Stimulated activated naive CD4-positive, alpha-beta T cell treated with Interleukin-2 at 50 U/mL for 16 hours (primary cell): ENCODE results near the gene OSBPL2.
A peak's percentile ranks its signal among the peaks of the same experiment; 100 is the strongest.

Experiments used
- DNase-seq: peaks from one replicate; lab custom pipeline; 2025; lab: John Stamatoyannopoulos, UW

OSBPL2 gene

DNA sequence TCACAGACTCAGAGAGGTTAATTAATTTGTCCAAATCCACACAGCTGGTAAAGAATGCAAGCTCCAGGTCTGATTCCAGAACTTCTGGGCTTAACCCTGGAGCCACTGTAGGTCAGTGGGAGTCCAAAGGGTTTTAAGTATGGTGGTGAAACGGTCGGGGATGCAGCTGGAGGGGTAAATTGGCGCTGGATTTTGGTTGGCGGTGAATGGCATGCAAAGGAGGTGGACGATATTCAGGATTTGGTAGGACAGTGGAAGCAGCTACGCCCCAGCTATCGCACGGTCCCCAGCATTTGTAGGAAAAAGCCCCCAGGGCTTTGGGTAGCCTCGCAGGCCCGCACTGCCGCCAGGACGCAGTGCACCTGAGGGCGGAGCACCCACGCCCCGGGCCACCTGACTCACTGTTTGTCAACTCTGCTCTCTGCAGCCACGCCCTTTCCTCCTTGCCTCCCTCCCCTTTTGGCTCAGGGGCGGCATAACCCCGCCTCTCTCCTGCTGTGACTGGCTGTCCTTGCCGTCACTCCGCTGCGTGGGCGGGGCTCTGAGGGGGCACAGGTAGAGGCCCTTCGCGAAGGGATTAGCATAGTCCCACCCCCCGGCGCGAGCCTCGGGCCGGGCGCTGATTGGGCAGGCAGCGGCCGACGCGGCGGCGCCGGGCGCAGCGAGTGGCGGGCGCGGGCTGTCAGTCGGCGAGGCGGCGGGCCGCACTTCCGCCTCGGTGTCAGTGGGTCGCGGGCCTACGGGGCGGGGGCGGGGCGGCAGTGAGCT is at the start of gene OSBPL2:
OSBPL2 (plus strand) TSS at position 721 of the 768 bp plus-strand sequence. CDS start 17,664 bp downstream, outside the sequence.
- peak; percentile 100 for DNase-seq

DNA sequence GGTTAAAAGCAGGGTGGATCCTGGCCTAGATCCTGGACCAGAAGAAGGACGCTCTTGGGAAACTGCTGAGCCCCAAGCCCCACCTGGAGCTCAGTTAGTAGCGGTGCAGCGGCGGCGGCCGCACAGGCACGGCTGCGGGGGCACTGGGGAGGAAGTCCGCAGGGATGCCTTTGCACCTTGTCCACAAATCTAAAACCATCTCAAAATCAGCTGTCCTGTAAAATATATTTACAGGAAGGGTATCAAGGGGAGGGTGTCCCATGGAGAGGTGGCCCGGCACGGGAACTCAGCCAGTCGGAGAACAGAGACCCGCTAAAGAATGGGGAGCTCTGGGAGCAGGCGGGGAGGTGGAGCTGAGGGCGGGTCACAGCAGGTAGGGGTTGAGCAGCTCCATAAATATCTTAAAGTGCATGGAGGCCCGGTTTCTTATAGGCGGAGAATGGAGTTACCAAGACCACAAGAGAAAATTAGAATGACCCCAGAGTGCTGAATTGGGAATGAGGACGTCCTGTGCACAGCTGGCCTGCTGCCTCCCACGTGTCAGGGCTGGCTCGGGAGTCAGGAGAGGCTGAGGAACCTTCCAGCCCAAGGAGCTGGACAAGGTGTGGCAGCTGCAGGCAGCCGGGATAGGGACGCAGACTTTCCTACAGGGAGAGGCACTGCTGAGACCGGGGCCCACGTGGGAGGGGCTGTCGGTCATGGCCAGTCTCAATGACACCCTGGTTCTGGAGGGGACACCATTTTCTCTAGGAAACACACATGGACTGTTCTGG is 47.5 kb upstream of the OSBPL2 start:
- no peak for DNase-seq

DNA sequence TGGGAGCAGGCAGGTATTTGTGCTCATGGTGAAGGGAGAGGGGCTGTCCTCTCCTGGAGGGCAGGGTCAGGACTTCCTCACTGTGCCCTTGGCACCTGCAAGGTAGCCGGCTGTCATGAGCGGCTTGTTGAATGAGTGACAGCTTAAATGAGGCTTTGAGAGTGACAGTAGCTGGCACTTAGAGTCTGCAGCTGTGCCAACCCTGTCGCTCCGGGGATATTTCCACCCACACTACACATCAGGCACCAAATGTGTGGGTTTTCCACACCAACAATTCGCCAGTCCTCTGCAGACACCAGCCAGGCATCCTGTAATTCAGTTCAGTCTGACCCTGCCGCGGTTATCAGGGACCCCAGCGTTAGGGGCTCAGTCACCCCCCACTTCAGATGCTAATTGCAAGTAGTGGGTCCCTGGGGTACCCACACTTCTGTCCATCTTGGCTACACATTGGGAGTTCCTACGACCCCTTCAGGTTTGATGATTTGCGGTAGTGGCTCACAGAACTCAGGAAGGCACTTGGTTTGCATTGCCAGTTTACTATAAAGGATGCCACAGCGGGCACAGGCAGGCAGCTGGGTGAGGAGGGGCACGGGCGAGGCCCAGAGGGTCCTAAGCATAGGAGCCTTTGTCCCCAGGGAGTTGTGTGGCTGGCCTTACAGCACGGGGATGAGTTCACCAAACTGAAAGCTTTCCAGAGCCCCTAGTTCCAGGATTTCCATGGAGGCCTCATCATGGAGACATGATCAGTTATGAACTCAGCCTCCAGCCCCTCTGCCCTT is 46.4 kb upstream of the OSBPL2 start:
- DNase-seq = no peak

DNA sequence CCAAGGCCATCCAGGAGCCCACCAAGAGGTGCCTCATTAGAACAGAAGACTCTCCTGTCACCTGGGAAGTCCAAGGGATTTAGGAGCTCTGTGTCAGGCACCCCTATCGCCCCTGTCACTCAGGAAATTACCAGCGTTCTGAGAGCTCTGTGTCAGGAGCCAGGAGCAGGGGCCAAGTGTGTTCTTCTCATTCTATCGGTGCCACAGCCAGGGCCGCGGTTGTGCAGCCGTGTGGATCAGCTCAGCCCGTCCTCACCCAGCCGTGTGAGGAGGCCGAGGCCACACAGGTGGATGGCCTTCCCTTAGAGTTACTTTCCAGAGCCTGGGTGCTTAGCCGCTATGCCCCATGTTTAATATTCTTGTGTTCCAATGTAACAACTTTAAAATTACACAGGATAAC is 45.7 kb upstream of the OSBPL2 start:
- no peak for DNase-seq

DNA sequence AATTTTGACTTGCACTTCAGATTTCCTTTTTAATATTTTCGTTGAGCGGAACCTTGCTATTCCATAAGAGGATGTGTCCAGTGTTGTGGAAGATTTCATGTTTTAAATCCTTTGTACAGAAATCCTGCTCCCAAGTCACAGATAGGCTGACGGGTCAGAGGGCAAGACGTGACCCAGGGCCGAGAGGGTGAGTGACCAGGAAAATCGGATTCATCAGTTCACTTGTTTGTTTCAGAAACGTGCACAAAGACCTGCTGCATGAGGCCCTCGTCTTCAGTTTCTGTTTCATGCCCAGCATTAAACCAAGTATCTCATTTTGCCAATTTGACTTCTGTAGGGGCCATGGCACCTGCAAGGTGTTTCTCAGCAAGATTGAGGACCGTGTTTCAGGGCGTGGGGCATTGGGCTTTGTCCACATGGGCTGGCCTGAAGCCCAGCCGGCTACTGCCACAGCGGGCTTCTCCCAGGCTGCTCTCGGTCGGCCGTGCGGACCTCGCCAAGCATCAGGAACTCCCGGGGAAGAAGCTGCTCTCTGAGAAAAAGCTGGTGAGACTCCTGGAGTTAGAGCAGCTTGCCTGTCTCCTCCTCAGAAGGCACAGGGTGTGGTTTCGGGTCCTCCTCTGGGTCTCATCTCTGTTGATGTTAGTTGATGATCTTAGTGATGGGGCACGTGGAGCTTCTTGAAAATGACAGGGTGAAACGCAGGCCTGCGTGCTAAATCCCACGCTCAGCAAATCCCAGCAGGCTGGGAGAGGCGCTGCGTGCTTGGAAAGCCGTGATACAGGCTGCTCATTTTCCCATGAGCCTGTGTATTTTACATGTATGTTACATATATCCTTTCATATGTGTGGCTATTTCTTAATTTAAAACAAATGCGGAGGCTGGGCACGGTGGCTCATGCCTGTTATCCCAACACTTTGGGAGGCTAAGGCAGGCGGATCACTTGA is 45.0 kb upstream of the OSBPL2 start:
- no peak for DNase-seq

DNA sequence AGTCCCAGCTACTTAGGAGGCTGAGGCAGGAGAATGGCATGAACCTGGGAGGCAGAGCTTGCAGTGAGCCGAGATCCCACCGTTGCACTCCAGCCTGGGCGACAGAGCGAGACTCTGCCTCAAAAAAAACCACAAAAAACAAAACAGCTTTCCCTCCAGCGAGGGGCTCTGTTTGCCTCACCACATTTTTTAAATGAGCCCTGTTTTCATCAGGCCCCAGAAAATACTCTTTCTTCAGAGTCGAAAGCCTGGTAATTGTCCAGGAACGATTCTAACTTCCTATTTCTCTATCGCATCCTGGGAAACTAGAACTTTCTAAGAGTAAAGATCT is 43.3 kb upstream of the OSBPL2 start:
- no peak for DNase-seq

DNA sequence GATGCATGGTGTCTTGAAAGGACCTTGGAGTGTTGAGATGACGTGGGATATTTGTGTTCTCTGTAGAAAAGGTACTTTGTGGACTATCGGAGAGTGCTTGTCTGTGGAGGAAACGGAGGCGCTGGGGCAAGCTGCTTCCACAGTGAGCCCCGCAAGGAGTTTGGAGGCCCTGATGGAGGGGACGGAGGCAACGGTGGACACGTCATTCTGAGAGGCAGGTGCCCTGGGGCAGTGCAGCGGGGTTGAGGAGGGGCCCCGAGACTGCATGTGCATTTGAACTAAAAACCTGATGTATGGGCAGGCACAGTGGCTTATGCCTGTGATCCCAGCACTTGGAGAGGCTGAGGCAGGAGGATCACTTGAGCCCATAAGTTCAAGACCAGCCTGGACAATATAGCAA is 42.6 kb upstream of the OSBPL2 start:
- DNase-seq = no peak

DNA sequence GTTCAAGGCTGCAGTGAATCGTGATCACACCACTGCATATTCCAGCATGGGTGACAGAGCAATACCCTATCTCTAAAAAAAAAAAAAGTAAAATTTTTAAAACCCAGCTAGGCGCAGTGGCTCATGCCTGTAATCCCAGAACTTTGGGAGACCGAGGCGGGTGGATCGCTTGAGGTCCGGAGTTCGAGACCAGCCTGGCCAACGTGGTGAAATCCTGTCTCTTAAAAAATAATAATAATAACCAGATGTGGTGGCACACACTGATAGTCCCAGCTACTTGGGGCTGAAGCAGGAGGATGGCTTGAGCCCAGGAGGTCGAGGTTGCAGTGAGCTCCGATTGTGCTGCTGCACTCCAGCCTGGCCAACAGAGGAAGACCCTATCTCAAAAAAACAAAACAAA is 42.0 kb upstream of the OSBPL2 start:
- DNase-seq = no peak

DNA sequence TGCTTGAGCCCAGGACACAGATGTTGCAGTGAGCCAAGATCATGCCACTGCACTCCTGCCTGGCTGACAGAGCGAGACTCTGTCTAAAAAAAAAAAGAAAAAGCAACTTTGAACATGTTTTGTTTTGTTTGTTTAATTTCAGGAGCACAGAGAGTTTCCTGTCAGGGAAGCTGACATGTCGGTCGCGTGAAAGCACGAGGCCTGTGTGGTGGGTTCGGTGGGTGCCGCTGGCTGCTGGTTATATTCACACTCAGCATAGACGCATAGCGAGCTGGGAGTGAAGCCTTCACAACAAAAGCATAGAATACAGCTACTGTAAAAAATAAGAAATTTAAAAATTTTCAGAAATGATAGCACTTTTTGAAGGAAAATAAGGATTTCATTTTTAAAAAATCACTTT is 41.0 kb upstream of the OSBPL2 start:
- no peak for DNase-seq

DNA sequence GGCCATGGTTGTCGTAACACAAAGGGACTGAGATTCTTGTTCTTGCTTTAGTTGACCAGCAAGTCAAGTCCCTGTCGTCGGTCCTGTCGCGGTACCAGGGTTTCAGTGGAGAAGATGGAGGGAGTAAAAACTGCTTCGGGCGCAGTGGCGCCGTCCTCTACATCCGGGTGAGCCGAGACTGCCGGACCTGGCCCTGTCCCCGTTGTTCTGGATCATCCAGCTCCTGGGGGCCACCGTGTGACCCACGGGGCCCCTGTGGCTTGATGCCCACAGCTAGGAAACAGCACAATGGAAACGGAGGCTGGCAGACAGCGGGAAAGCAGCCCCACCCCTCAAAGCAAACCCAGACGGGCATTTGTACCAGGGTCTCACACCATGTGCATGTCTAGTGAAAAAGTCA is 40.5 kb upstream of the OSBPL2 start:
- DNase-seq = no peak

DNA sequence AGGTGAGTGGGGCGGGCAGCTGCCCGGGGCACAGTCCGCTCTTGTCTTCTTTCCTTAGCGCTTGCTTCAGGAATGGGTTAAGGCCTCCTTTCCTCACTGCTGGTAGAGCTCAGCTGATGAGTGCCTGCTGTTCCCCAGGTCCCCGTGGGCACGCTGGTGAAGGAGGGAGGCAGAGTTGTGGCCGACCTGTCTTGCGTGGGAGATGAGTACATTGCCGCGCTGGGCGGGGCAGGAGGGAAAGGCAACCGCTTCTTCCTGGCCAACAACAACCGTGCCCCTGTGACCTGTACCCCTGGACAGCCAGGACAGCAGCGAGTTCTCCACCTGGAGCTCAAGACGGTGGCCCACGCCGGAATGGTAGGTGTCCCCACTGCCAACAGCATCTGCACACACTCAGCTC is 39.8 kb upstream of the OSBPL2 start:
- no peak for DNase-seq

DNA sequence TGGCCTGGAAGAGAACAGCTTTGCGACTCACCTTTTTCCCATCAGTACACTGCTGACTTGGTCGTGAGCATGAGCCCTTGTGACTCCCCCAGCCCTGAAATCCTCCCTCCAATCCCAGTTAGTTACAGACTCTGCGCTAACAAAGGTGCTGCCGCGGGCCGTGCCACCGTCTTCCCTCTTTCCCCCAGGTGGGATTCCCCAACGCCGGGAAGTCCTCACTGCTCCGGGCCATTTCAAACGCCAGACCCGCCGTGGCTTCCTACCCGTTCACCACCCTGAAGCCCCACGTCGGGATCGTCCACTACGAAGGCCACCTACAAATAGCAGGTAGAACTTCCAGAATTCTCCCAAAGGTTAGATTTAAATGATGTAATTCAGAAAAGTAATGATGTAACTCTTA is 39.4 kb upstream of the OSBPL2 start:
- DNase-seq = no peak

DNA sequence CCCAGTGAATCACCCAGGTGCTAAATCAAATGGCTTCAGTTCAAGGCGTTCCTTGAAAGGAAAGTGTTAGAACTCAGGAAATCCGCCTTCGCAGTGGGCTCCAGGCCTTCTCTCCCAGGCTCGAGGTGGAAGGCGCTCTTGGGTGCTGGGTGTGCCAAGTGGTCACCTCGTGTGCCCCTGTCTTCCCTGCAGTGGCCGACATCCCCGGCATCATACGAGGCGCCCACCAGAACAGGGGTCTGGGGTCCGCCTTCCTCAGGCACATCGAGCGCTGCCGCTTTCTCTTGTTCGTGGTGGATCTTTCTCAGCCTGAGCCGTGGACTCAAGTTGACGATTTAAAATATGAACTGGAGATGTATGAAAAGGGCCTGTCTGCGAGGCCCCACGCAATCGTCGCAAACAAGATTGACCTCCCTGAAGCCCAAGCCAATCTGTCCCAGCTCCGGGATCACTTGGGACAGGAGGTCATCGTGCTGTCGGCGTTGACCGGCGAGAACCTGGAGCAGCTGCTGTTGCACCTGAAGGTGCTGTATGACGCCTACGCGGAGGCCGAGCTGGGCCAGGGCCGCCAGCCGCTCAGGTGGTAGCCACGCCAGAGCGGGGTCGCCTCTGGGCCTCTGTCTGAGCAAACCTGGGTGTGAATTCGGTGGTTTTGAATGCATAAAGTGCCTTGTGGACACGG is 37.7 kb upstream of the OSBPL2 start:
- no peak for DNase-seq

DNA sequence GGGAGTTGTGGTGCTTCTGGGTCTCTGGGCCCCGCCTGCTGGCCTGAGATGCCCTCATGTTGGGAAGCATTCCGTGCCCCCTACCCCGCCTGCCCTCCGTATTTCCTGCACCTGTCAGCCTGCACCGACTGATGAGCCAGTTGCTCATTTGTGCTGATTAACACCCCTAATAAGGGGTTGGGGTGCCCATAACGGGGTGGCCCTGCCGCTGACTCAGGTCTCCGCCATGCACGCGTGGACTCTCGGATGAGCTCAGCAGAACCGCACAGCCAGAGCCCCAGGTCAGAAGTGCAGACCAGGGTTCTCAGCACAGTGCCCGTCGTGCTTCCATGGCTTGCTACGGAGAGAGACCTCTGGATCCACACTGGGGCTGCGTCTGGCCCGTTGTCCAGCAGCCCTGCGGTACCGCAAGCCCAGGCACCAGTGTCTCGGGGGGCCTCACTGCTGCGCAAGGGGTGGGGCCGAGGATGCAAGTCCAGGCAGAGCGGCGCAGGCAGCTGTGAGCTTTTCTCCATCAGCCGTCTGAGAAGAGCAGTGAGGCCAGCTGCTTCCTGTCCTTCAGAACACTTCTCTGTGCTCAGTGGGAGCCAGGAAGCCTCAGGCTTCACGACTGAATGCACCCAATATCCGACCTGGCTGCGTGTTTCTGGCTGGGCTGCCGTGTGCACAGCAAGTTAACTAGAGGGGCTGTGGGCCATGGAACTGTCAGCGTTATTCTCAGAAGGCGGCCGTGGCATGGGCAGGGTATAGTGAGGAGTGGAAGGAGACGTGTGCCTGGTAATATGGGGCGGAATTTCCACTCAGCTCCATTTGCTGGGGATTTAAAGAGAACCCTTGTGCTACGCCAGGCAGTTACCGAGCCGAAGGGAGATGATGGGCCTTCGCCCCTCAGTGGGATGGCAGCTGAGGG is 36.9 kb upstream of the OSBPL2 start:
- DNase-seq = no peak

DNA sequence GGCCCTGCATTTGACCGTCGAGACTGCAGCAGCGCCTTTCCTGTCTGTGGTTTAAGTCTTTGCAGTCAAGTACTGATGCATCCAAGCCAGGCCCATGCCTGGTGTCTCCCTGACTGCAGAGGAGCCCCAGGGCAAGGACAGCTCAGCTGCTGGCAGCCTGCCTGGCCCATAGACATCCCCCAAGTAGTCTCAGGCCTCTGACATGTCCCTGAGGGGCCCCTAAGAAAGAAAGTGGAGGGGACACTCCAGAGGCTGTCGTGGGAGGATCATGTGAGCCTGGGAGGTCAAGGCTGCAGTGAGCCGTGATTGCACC is 36.3 kb upstream of the OSBPL2 start:
- no peak for DNase-seq

DNA sequence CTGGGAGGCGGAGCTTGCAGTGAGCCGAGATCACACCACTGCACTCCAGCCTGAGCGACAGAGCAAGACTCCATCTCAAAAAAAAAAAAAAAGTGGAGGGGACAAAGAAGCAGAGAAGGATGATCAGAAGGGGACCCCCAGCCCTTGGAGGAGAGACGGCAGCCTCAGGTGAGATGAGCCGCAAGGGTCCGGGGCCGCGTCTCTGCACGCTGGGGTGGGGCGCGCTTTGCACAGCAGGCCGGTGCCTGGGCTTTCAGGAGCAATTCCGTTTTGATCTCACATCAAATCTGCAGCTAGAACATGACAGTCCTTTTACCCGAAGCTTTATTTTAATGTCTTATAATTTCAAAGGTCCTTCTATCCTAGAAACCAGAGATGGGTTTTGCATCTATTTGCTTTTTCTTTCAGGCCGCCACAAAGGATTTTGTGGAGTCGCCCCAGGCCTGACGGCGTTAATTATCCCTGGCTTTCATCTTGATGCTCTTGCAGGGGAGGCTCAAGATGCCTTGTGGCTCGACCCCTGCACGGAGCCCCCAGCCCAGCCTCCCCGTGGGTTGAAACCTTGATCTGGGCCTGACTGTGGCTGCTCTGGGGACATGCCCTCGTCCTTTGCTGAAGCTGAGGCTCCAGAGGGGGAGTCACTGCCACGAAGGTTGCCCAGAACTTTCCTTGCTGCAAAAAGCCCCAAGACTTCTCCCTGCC is 35.5 kb upstream of the OSBPL2 start:
- DNase-seq = no peak

DNA sequence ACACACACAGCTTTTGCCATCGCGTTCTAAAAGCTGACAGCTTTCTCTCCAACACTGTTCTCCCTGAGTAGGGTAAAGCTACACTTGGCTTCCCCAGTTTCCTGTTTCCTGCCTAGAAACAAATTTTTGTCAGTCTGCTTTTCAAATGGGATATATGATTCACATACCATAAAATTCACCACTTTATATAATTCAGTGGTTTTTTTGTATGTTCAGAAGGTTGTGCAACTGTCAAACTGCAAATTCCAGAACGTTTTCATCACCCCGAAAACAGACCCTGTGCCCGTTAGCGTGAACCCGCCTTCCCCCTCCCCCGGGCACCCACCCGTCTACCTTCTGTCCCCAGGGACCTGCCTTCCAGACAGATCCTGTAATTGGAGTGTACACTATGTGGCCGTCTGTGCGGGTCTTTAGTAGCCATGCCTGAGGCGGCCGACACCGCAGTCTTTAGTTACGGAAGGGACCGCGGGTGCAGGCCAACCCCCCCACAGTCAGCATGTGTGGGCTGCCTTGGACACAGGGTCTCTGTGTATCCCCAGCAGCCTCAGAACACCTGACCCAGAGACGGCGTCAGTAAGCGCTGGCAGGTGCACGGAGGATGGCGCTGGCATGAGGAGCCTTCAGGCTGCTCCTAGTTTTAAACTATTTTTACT is 34.8 kb upstream of the OSBPL2 start:
- DNase-seq = no peak

DNA sequence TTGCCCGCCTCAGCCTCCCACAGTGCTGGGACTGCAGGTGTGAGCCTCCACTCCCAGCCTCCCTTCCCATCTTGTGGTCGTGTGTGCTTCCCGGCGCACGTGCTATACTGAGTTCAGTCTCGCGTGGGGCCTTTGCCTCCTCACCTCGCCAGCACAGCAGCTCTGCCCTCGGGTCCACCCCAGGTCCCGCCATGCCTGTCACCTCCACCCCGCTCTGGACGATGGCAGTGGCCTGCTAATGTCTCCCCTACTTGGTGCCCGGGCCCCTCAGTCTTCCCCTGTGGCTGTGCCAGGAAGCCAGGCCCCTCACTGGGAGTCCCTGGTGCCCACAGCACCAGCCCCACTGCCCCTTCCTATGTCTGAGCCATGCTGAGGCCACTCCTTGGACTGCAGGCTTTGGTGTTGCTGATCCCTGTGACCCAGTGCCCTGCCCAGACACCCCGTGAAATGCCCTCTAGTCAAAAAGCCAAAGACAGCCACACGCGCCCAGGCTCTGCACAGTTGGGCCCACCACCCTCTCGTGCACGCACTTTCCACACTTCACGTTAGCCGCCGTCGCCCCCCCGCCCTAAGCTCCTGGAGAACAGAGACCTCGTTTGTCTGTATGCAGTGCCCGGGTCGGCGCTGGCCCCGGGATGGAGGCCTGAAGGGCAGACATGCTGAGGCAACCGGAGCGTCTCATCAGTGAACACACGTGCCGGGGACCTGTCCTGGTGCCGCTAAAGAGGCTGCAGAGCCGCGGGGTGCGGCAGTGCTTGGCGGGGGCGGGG is 32.5 kb upstream of the OSBPL2 start:
- DNase-seq = no peak
